Activated naive CD4-positive, alpha-beta T cell treated with anti-CD3 and anti-CD28 coated beads, Interleukin-2, amount 50 U/mL, for 16 hours (primary cell): ENCODE results near the gene HSDL1.
"Not testable (repeated sequence)": the region's sequence is repeated elsewhere in the genome, so short reads cannot be mapped to it uniquely, and the experiment has no call there.

Experiments used
- DNase-seq: peaks from one replicate; pipeline ENCODE4 v3.0.0-alpha.2; 2020

Gene HSDL1

DNA sequence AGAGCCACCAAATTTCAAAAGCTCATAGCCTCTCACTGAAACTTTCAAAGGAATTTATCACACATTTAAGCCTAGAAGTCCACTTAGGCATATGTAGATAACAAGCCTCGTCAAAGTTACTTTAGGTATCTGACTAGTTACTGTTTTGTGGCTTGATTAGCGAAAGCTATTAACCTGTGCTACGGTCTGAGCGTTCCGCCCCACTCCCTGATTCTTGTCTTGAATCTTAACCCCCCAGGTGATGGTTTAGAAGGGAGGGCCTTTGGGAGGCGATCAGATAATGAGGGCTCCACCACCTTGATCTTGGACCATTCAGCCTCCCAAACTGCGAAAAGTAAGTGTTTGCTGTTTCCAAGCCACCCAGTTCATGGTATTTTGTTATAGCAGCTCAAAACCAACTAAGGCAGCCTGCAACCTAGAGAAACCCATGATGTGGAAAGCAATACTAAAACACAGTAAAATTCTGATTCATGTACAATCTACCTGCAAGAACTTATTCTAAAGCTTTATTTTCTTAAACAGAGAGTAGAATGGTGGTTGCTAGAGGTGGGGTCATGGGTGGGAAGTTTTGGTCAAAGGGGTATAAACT, 7.1 kb downstream of the HSDL1 start:
- DNase-seq, result no peak

DNA sequence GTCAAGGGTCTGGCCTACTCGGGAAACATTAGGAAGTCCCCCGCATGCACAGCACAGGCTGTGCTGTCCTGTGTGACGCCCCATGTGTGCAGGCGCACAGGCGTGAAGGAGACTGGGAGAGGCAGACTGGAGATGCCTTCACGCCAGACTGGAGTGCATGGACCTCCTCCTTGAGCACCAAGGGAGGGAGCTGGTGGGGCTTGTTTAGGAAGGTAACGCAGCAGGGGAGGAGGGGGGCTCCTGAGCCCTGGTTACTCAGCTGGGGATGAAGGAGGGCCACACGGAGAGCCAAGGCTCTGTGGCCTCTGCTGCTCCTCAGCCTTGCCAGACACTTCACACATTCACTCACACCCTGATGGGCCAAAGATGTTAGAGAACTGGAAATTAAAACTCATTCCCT, 7.7 kb downstream of the HSDL1 start:
- DNase-seq, result no peak

DNA sequence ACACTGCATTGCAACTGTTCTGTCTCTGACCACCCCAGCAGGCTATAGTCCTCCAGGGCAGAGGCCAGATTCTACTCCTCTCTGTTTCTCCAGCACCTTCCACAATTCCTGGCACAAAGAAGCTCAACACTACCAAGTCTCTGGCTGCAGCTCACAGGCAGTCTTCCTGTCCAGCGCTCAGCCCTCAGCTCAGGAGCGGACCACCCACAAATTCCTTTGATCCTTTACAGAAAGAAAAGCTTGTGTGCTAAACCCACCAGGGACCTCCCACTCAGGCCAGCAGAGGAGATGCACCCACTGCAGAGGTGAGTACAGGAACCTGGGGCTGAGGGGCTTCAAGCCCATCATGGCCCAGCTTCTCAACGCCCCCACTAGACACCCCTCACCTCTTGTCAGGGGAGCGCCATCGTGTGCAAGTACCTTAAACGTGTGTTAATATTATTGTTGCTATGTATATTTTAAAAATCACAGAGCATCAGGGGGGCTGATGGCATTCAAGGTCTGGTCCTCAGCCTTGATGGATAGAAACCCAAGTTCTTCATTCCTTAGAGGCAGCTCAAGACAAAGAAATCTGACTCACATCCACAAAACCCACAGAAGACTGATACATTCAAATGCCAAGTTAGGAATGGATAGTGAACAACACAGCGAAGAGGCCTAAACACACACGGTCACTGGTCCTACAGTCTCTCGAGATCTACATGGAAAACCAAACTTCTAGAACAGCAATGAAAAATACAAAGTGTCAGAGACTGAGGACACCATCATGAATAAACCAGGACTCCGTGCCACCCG, 8.4 kb downstream of the HSDL1 start:
- no peak for DNase-seq

DNA sequence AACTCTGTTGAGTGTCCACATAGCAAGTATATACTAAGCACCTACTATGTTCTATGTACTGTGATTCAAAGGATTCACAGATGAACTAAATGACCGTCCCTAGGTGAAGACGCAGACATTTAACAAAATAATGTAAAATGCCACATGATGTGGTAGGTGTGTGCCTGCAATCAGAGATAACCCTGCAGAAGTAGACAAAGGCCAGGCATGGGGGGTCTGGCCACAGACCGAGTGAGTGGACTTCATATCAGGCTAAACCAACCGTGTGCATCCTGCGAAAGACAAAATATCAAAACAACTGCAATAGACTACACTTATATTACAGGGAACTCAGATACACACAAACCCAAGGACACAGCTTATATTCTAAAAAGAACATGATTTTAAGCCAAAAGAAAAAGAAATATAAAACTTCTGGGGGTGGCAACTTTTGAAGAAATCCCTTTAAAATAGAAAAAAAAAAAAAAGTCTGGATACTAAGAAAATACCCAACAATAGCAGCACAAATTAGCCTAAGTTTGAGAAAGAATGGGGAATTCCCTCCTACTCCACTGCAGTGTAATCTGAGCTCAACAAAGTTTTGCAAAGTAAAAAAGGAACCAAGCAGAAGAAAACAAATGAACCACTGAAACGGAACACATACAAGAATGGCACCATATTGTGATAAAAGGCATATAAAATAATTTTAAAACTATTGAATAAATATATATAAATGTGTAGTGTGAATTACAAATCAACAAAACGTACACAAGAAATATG, 12.3 kb downstream of the HSDL1 start:
- DNase-seq, result no peak

DNA sequence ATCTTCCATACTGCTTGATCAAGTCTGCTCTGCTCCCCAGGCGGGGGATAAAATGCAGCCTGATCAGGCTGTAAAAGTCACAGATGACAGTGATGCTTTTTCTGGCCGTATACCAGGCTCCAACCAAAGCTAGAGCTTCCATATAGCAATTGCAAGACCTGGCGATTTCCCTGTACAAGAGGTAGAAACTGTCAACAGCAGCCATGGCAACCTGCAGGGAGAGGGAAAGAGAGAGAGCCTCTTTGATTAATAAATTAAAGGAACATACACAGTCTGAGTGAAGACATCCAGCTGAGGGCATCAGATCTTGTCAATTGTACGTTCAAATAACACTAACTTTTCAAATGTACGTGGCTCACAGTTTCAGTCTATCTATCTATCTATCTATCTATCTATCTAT, 13.9 kb downstream of the HSDL1 start:
- DNase-seq, result no peak

DNA sequence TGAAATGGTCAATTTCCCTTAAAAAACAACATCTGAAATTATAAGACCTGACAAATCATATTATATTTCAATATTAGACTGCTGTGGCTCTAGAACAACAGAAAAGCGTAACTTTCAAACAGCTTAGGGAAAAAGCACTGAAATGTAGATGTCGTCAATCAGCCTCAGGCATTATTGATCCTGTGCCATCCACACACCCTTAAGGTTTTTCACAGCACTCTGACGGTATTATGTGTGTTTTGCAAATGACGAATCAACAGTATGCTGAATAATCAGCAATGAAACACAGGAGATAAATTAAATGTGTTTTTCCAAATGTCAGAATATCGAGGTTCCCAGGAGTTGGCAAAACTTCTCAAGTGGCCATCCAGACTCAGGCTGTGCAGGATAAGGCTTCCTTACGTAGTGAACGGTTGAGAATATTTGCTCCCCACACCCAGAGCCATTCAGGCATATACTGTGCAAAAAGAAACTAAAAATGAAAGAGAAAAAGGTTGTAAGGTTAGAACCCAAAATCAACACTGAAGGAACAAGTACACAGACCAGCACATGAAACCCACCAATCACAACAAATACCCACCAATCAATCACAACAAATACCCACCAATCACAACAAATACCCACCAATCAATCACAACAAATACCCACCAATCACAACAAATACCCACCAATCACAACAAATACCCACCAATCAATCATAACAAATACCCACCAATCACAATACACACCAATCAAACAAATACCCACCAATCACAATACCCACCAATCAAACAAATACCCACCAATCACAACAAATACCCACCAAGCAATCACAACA, 20.5 kb downstream of the HSDL1 start:
- DNase-seq, result no peak

DNA sequence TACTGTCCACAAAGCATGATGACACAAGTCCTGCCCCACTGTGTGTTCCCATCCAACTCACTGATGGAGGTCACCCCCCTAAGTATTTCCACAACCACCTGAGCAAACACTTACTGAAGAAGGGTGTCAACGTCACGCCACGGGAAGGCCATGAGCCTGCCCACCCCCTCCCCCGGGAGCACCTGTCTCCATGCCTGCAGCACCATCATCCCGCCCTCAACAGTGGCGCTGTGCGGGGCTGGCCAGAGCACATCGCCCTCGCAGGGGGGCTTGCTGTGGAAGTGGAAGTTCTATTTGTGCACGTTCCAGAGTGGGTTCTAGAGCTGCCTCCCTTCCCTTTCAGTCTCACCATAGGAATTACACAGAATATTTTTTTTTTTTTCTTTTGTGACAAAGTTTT, 24.0 kb downstream of the HSDL1 start:
- DNase-seq, result no peak

DNA sequence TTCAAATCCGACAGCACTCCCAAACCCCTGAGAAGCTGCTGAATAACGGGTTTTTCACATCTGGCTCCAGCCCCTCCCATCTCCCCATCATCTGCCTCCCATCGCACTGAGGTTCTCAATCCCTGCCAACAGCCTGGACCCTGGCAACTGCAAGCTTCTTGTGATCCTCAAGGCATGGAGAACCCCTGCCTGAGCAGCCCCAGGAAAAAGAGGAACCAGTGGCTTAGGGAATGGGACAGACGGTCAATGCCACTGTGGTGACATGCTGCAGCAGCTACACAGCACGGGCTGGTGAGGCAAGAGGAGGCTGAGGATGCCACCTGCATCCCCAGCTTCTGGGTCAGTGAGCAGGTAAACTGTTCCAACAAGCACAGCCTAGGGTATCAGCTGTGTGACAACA, 25.0 kb downstream of the HSDL1 start:
- DNase-seq, result no peak

DNA sequence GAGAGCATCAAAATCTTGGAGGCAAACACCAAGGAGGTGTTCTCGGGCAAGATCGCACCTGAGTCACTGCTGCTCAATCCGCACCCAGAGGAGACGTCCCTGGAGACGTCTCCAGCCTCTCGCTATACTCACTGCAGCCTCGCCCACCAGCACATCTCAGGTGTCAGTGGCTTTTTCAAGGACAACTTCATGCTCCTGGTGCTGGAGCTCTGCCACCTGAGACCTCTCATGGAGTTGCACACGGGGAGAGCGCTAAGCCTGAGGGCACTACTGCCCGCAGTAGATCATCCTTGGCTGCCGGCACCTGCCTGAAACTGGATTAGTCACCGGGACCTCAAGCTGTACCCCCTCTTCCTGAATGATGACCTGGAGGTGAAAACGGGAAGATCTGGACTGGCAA, 25.6 kb downstream of the HSDL1 start:
- DNase-seq, result no peak

DNA sequence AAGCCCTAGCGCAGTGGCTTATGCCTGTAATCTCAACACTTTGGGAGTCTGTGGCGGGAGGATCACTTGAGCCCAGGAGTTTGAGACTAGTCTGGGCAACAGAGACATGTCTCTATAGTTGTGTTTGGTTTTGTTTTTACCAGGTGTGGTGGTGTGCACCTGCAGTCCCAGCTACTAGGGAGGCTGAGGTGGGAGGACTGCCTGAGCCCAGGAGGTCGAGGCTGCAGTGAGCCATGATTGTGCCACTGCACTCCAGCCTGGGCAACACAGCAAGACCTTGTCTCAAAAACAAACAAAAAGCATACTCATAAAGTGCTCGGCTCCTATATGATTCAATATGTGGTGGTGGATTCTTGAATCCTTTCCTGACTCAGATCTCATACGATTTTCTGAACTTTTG, 26.7 kb downstream of the HSDL1 start:
- DNase-seq, result not testable (repeated sequence)

DNA sequence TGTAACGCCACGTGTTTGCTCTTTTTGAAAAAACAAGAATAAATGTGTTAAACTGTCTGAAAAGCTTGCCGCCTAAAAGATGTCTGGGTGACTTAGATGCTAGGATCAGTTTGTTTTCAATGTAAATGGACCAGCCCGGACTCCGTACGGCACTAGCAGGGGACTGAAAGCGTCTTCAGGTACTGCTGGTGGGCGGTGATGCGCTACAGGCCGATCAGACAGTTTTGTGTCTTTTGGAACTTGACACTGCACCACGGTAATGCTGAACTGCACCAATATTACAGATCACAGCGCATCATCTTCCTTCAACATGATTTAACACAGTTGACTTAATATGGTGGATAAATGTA, 27.5 kb downstream of the HSDL1 start:
- DNase-seq, result peak; percentile 59

DNA sequence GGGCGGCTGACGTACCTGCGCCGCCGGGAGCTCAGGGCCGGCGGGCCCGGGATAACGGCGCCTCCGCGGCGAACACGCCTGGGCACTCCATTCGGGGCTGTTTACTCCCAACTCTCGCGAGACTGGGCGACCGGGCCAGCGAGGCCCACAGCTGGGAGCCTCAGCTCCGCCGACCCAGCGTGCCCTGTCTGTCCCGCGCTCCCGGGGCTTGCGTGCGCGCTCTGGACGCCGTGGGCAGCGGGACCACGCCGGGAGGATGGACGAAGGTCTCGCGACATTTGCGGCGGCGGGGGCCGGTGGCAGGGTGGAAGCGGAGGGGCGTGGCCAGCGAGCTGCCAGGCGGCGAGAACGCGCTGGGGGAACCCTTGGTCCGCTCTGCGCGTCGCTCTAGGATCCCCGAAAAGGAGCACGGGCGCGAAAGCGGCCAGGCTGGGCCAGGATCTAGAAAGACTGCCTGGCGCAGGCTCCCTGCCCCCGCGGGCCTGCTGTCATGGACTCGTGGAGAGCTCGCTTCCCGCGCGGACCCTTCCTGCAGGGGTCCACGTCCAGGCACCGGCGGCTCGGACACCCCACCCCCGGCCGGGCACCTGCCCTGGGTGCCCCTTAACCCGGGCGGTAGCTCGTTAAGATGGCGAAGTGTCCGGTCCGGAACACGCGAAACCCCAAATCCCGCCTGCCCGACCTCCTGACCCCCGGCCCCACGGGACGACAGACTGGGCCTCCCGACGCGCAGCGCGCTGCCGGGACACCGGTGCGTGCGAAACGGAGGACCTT, 28.1 kb downstream of the HSDL1 start, which contains the start of gene MBTPS1:
MBTPS1 (minus strand) TSS at position 223 of the 774 bp plus-strand sequence. CDS start 15,159 bp downstream, outside the sequence.
- peak; percentile 98 for DNase-seq

DNA sequence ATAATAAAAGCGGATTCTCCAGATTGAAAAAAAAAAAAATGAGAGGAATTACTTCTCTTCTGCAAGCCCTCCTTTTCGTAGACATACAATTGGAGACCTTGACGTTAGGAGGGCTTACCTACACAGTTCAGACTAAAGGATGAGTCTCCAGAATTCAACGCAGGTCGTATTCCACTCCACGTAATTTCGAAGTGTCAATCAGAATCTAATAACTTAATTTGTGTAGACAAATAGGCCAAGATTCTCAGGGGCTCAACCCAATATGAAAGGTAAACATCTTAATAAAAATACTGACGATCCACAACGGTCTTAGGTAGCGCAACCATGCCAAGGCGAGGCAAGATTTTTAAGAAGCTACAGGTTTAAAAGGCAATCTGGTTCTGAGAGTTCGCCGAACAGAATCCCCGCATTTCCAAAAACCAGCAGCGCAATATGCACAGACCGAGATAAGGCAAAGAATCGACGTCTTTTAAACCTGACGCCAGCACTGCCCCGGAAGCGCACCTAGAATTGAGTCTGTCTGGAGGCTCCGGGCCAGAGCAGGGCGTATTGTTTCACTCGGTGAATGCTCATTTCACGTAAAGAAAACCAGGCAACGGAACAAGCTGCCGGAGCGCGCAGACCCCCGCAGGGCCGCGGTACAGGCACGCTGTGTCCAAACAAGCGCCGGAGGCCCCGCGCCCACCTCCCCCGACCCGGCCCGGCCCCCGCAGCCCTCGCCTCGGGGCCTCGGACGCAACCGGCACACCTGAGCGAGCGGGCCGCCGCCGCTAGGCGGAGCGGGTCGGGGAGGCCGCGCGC, 28.9 kb downstream of the HSDL1 start:
- no peak for DNase-seq

DNA sequence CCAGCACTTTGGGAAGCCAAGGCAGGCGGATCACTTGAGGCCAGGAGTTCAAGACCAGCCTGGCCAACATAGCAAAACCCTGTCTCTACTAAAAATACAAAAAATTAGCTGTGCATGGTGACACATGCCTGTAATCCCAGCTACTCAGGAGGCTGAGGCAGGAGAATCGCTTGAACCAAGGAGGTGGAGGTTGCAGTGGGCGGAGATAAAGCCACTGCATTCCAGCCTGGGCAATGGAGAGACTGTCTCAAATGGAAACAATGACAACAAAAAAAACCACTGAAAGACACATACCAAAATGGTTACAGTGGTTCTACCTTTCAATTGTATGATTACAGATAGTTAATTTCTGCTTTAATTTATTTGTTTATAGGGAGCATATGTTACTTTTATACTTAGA, 33.0 kb downstream of the HSDL1 start:
- DNase-seq, result not testable (repeated sequence)

DNA sequence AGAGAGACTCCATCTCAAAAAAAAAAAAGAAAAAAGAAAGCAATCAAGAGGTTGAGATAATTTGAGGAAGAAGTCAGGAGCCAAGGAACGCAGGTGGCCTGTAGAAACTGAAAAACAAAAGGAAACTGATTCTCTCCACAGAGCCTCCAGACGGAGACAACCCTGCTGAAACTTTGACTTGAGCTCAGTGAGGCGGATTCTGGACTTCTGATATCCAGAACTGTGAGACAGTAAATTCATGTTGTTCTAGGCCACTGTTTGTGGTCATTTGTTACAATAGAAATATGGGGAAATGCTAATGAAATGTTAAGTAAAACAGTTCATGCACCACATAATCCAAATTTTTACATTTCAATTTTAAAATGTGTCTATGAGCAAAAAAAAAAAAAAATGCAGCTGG, 33.5 kb downstream of the HSDL1 start:
- no peak for DNase-seq

DNA sequence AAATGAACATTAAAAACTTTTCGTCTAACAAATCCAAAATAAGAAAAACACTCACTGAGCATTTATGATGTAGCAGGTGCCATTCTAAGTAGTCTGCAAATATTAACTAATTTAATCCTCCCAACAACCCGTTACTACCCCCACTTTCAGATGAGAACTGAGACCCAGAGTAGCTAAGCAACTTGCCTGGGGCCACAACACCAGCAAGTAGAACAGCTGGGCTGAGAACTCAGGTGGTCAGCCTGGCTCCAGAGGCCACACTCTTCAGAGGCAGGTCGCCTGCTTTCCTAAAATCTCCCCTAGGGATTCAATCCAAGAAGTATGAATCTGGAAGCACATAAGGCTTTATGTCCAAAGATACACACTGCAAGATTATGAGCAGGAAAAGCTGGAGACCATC, 34.5 kb downstream of the HSDL1 start:
- no peak for DNase-seq

DNA sequence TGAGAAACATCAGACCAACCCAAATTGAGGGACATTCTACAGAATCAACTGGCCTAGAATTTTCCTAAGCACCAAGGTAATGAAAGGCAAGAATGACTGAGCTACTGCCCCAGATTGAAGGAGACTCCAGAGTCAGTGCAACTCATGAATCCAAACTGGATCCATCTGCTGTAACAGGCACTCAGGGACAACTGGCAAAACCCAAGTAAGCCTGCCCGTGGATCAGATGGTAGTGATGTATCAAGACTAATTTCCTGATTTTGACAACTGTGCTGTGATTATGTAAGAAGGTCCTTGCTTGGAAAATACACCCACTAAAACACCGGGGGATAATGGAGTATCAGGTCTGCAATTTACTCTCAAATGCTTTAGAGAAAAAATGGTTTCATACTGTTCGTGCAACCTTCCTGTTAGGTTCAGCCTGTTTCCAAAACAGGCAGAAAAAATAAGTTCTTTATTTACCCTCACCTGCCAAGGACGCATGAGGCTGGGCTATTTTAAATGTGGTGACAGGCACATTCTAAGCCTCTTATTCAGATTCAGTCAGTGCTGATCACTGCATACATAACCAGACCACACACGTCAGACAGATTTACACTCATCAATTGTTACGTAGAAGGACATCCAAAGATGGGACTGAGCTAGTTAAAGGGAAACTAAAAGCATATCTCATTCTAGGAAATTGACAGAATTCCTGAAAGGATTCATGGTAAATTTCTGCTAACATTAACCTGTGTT, 35.2 kb downstream of the HSDL1 start:
- no peak for DNase-seq

DNA sequence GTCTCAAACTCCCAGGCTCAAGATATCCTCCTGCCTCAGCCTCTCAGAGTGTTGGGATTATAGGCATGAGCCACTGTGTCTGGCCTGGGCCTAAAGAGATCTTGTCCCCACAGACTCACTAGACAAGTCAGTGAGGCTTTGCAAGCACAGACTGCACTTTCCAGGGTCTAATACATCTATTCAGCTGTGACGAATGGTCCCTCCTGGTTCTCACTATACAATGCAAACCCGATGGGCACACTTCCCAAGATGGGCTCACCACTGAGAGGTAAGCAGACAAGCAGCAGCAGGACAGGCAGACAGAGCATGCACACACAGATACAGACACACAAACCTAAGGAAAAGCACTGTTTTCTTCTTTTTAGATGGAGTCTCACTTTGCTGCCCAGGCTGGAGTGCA, 37.1 kb downstream of the HSDL1 start:
- no peak for DNase-seq

DNA sequence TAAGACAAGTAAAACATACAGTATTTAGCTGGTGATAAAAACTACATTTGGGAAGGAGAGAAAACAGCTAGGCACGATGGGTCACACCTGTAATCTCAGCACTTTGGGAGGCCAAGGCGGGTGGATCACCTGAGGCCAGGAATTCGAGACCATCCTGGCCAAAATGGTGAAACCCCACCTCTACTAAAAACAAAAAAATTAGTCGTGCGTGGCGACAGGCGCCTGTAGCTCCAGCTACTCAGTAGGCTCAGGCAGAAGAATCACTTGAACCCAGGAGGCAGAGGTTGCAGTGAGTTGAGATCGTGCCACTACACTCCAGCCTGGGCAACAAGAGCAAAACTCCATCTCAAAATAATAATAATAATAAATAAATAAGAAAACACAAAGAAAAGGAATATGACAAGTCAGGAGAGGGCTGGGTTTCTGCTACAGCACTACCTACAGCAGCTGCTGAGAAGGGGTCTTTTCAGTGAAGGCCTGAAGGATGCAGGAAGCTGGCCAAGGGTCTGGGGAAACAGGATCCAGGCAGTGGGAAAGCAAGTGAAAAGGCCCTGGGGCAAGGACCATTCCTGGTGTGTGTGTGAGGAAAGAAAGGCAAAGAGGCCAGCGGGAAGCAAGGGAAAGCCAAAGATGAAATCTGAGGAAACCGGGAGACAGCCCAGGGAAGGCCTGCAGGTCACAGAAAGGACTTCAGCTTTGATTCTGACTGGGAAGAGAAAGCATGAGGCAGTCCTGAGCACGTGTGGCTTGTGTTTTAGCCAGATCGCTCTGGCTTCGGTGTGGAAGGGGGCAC, 38.8 kb downstream of the HSDL1 start:
- no peak for DNase-seq

DNA sequence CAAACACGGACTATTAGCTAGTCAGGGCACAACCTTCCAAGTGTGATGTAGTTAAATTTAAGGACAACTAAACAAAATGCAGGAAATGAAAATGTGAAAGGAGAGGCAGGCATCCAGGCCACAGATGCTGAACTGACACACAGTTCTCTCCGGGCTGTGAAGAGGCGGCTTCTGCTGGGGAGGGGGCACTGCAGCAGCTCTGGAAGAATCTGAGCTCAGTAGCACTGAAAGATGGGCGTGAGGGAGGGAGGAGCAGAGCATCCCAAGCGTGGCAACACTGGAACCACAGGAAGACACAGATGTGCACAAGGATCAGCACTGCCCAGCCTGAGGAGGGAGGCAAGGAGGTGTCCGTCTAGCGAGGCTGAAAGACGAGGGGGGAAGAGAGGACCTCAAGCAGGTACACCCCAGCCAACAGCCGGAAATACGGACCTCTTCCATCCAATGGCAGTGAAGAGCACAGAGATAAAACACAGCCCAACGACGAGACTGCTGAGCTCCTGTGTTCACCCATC, 39.6 kb downstream of the HSDL1 start:
- no peak for DNase-seq
